Smooth muscle cell (in vitro differentiated cells): Measurements from ENCODE around the gene WNK1. TPM values are rescaled to one million over a fixed set of nuclear protein-coding genes. Genes with fewer than 3 reads are reported as not detected.

ENCODE experiments used
- DNase-seq: peaks from one replicate; lab custom pipeline; 2025; ENCODE audit not compliant: unreplicated experiment; lab: John Stamatoyannopoulos, UW
- H2AFZ ChIP-seq: fragments of 200-600 bp; sonication (generic); 2 replicates; pipeline ENCODE4 v1.6.0; 2016; ENCODE audit warnings: antibody characterized with exemption, low read depth, mild to moderate bottlenecking
- H3F3A ChIP-seq: fragments of 200-600 bp; sonication (generic); 2 replicates; pipeline ENCODE4 v1.6.0; 2017; ENCODE audit warnings: antibody characterized with exemption, low read depth
- H3K27ac ChIP-seq: fragments of 200-600 bp; sonication (generic); 2 replicates; pipeline ENCODE4 v1.5.1; 2016; ENCODE audit warnings: low read depth, mild to moderate bottlenecking
- H3K27me3 ChIP-seq: fragments of 200-600 bp; sonication (generic); 2 replicates; pipeline ENCODE4 v1.6.1; 2016; ENCODE audit warnings: low read depth, mild to moderate bottlenecking
- H3K36me3 ChIP-seq: fragments of 200-600 bp; sonication (generic); 2 replicates; pipeline ENCODE4 v1.5.1; 2016; ENCODE audit warnings: low read depth
- H3K4me1 ChIP-seq: fragments of 200-600 bp; sonication (generic); 2 replicates; pipeline ENCODE4 v1.5.1; 2016; ENCODE audit warnings: low read depth
- H3K4me2 ChIP-seq: fragments of 200-600 bp; sonication (generic); 2 replicates; pipeline ENCODE4 v1.6.0; 2016; ENCODE audit warnings: mild to moderate bottlenecking
- H3K4me3 ChIP-seq: fragments of 200-600 bp; sonication (generic); 2 replicates; pipeline ENCODE4 v1.5.1; 2016; ENCODE audit warnings: mild to moderate bottlenecking
- H3K79me2 ChIP-seq: fragments of 200-600 bp; sonication (generic); 2 replicates; pipeline ENCODE4 v1.6.0; 2016; ENCODE audit warnings: low read depth, mild to moderate bottlenecking
- H3K9ac ChIP-seq: fragments of 200-600 bp; sonication (generic); 2 replicates; pipeline ENCODE4 v1.6.0; 2016; ENCODE audit warnings: low read depth
- H3K9me3 ChIP-seq: fragments of 200-600 bp; sonication (generic); replicated peaks from 2 replicates; pipeline ENCODE4 v1.5.1; 2016; ENCODE audit warnings: low read depth
- H4K20me1 ChIP-seq: fragments of 200-600 bp; sonication (generic); 2 replicates; pipeline ENCODE4 v1.6.0; 2016; ENCODE audit warnings: low read depth
- WGBS: methylation state at CpG from one replicate; pipeline ENCODE4 v1.1.7; 2016; ENCODE audit warnings: low lambda C conversion rate; 5-methylcytosine and 5-hydroxymethylcytosine counted together
- polyA plus RNA-seq: library from polyadenylated mRNA; unstranded; fragments of >200 nt; fragmentation: Nextera tagmentation; extraction: Ambion mirVana; gene quantifications from 2 replicates; pipeline ENCODE4 v1.2.1, GENCODE V29; 2016
- total RNA-seq: library from RNA; depleted of rRNA; stranded (reverse); fragments of >200 nt; gene quantifications from 2 replicates; pipeline ENCODE4 v1.2.3, GENCODE V29; 2014
- TF ChIP-seq, protein P1 (sequence below): fragments of 200-600 bp; sonication (generic); IDR thresholded peaks from 2 replicates; pipeline ENCODE4 v1.5.1; 2017; ENCODE audit warnings: borderline replicate concordance, mild to moderate bottlenecking, antibody characterized with exemption; ENCODE audit not compliant: insufficient read depth, poor library complexity, severe bottlenecking

The WNK1 gene
- total and polyA plus RNA-seq, 2 experiments from 2014 or later = 42.2 to 104 TPM

DNA sequence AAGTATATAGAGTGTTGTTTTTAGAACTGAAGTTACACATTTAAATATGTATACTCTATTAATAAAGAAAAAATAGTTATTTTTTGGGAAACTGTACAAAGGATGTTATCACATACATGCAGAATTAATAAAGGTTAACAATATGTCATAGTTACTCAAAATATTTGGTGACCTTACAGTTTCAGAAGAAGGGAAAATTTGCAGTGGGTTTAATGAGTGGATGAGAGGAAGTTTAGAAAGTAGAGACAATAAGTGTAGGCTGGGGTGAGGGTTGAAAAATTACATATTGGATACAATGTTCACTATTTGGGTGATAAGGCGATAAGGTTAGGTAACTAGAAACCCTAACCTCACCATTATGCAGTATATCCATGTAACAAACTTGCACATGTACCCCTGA is 13.5 kb downstream of the WNK1 start:
- DNase-seq = no peak
- Histone ChIP-seq H3K27ac (no peak overlapping the region), H3K79me2 (peaks cover 100% of the 10 kb centered on the region), H3K4me3 (no peak overlapping the region), H2AFZ (no peak overlapping the region), H3K36me3 (no peaks in the 10 kb centered on the region), H3K9me3 (no peaks in the 10 kb centered on the region), H3K4me1 (no peaks in the 10 kb centered on the region), H3K27me3 (no peaks in the 10 kb centered on the region), H3K4me2 (no peak overlapping the region), H3F3A (peaks cover 8% of the 10 kb centered on the region), H3K9ac (no peak overlapping the region), H4K20me1 (peaks cover 100% of the 10 kb centered on the region)
- TF ChIP-seq, protein P1, sequence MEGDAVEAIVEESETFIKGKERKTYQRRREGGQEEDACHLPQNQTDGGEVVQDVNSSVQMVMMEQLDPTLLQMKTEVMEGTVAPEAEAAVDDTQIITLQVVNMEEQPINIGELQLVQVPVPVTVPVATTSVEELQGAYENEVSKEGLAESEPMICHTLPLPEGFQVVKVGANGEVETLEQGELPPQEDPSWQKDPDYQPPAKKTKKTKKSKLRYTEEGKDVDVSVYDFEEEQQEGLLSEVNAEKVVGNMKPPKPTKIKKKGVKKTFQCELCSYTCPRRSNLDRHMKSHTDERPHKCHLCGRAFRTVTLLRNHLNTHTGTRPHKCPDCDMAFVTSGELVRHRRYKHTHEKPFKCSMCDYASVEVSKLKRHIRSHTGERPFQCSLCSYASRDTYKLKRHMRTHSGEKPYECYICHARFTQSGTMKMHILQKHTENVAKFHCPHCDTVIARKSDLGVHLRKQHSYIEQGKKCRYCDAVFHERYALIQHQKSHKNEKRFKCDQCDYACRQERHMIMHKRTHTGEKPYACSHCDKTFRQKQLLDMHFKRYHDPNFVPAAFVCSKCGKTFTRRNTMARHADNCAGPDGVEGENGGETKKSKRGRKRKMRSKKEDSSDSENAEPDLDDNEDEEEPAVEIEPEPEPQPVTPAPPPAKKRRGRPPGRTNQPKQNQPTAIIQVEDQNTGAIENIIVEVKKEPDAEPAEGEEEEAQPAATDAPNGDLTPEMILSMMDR = no peak
- 100% methylated on average over 1 of the region's 1 CpG for WGBS

DNA sequence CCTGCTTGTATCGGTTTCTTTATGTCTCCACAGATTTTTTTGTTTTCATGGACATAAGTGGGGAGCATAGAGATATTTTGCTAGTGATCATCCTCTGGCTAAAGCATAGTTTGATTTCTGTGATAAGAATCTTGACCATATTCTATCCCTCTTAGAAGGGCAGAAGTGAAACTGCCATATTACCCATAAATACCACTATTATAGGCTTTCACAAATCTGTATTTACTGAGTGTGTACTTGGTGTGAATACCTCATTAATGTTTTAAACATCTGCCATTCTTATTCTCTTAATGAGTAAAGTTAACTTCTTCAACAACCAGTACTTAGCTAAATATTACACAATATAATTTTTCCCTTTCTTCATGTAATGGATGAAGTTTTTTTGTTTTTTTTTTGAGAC is 16.1 kb downstream of the WNK1 start:
- Histone ChIP-seq H3F3A (peaks cover 4% of the 10 kb centered on the region), H3K9me3 (no peaks in the 10 kb centered on the region), H3K79me2 (peaks cover 100% of the 10 kb centered on the region), H3K9ac (no peak overlapping the region), H3K4me2 (no peak overlapping the region), H2AFZ (no peak overlapping the region), H4K20me1 (peaks cover 100% of the 10 kb centered on the region), H3K36me3 (no peaks in the 10 kb centered on the region), H3K4me3 (no peak overlapping the region), H3K27me3 (no peaks in the 10 kb centered on the region), H3K27ac (no peak overlapping the region), H3K4me1 (peaks cover 3% of the 10 kb centered on the region)
- TF ChIP-seq, protein P1 = no peak
- 87% methylated on average over 1 of the region's 1 CpG for WGBS
- DNase-seq = no peak

DNA sequence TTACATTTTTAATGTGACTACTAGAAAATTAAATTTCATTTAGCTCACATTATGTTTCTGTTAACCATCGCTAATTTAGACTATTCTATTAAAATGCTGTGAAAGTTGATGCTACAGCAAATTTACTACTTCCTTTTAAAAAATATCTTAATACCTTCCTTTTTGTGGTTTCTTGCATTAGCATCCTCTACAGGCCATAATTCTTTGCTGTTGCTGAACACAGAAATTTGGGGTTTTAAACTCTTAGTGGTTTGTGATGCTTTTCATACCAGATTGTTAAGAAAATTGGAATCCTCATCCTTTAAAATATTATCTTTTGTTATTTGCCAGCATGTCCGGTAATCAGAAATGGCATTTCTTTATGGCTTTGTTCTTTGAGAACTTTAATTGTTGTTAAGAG is 18.1 kb downstream of the WNK1 start:
- no peaks in the 10 kb centered on the region for H3K36me3 ChIP-seq
- TF ChIP-seq, protein P1 = no peak
- H4K20me1 ChIP-seq = peaks cover 100% of the 10 kb centered on the region
- DNase-seq = no peak
- H3K27ac ChIP-seq = peak overlapping the region; percentile 33
- 38% methylated on average over 2 of the region's 2 CpGs for WGBS
- no peaks in the 10 kb centered on the region for H3K27me3 ChIP-seq
- peak overlapping the region; percentile 26 for H3K4me2 ChIP-seq
- peaks cover 7% of the 10 kb centered on the region for H3F3A ChIP-seq
- no peak overlapping the region for H3K9ac ChIP-seq
- H3K79me2 ChIP-seq = peaks cover 100% of the 10 kb centered on the region
- H2AFZ ChIP-seq = no peak overlapping the region
- no peak overlapping the region for H3K4me3 ChIP-seq
- no peaks in the 10 kb centered on the region for H3K9me3 ChIP-seq
- H3K4me1 ChIP-seq = peaks cover 18% of the 10 kb centered on the region

DNA sequence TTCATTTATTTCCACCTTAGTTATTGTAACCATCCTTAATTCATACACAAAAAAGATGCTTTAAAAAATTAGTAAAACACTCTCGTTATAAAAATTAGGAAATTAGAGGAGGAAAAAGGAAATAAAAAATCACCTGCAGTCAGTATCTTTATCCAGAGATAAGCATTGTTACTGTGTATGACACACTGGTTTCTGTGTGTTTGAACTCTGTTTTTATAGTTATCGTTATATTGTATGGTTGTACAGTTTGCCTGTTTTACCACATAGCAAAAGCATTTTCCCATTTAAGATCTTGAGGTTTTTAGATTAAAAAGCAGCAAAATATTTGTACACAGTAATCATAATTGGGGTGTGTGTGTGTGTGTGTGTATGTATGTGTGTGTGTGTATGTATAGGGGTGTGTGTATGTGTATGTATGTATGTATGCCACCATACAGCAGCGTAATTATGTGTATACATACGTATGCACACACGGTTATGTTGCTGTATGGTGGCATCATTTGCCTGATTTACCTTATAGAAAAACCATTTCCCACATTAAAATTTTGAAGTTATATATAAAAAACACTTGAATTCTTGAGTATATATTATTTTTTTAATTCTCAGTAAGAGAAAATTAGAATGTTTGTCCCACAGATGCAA is 19.8 kb downstream of the WNK1 start:
- Histone ChIP-seq H3K27me3 (no peaks in the 10 kb centered on the region), H3K4me3 (no peak overlapping the region), H3K79me2 (peaks cover 100% of the 10 kb centered on the region), H3F3A (peaks cover 7% of the 10 kb centered on the region), H3K27ac (peak overlapping the region; percentile 13), H3K36me3 (no peaks in the 10 kb centered on the region), H3K9me3 (no peaks in the 10 kb centered on the region), H2AFZ (no peak overlapping the region), H3K4me2 (no peak overlapping the region), H3K9ac (no peak overlapping the region), H3K4me1 (peaks cover 18% of the 10 kb centered on the region), H4K20me1 (peaks cover 100% of the 10 kb centered on the region)
- DNase-seq = no peak
- TF ChIP-seq, protein P1 = no peak
- WGBS = 93% methylated on average over 5 of the region's 5 CpGs
